ENCODE results near the gene YY1. TPM values are rescaled to one million over a fixed set of nuclear protein-coding genes. Genes with fewer than 3 reads are reported as not detected.

The YY1 gene
- total RNA-seq, 1 donor from 2014 or later: 79.8 TPM

DNA sequence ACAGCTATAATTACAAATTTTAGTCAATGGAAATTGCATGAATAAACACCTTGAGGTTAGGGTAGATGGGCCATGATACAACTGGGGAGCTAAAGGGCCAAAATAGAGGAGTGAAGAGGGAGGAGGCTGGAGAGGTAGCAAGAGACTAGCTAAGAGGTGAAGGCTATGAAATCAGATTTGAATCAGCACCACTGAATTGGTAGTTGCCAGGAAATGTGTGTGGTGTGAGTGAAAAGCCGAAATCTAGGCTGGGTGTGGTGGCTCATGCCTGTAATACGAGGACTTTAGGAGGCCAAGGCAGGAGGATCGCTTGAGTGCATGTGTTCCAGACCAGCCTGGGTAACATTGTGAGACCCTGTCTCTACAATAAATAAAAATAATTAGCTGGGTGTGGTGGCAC is 22.7 kb downstream of the YY1 start:
- H3K9me3 Mint-ChIP-seq: no peaks in the 10 kb centered on the region
- no peak overlapping the region for H3K4me3 Mint-ChIP-seq
- H3K27ac Mint-ChIP-seq: no peak overlapping the region
- peaks cover 23% of the 10 kb centered on the region for H3K36me3 Mint-ChIP-seq
- H3K4me1 Mint-ChIP-seq (ENCODE audit: unreplicated experiment): peaks cover 10% of the 10 kb centered on the region
- no peaks in the 10 kb centered on the region for H3K27me3 Mint-ChIP-seq
- DNase-seq (ENCODE audit: extremely low spot score, unreplicated experiment): no peak
- TF ChIP-seq, protein P1, sequence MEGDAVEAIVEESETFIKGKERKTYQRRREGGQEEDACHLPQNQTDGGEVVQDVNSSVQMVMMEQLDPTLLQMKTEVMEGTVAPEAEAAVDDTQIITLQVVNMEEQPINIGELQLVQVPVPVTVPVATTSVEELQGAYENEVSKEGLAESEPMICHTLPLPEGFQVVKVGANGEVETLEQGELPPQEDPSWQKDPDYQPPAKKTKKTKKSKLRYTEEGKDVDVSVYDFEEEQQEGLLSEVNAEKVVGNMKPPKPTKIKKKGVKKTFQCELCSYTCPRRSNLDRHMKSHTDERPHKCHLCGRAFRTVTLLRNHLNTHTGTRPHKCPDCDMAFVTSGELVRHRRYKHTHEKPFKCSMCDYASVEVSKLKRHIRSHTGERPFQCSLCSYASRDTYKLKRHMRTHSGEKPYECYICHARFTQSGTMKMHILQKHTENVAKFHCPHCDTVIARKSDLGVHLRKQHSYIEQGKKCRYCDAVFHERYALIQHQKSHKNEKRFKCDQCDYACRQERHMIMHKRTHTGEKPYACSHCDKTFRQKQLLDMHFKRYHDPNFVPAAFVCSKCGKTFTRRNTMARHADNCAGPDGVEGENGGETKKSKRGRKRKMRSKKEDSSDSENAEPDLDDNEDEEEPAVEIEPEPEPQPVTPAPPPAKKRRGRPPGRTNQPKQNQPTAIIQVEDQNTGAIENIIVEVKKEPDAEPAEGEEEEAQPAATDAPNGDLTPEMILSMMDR (conservative IDR thresholded peaks at IDR 0.05): no peak

DNA sequence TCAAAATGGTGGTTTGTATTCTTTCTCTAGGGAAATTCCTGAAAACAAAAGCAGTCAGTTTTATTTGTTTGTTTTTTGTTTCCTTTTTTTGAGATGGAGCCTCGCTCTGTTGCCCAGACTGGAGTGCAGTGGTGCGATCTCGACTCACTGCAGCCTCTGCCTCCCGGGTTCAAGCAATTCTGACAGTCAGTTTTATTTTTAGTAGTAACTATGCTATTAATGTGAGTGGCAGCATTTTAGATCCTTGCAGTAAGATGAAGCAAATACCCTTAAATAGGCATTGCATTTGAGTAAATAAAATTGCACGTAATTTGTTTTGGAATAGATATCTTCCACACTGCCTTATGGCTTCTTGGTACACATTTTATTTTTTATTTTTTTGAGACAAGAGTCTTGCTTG is 23.6 kb downstream of the YY1 start:
- TF ChIP-seq, protein P1 (conservative IDR thresholded peaks at IDR 0.05): no peak
- no peak for DNase-seq (ENCODE audit: extremely low spot score, unreplicated experiment)
- Mint-ChIP-seq H3K9me3 (no peaks in the 10 kb centered on the region), H3K36me3 (peaks cover 23% of the 10 kb centered on the region), H3K27me3 (no peaks in the 10 kb centered on the region), H3K4me1 (ENCODE audit: unreplicated experiment) (peaks cover 10% of the 10 kb centered on the region), H3K4me3 (no peak overlapping the region), H3K27ac (no peak overlapping the region)

DNA sequence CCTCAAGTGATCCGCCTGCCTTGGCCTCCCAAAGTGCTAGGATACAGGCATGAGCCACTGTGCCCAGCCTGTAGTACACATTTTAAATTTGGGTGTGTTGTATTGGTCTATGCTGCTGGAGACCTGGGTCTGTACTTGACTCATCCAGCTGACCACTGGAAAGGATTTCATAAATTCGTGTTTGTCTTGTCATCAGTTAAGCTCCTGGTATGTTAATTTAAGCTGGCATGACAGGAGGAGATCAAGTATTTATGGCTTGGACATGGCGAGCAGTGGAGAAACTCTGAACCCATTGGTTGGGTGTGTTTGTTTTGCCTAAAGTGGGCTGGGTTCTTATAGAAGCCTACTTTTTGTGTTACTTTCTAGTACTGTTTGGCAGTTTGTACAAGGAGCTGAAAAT is 24.2 kb downstream of the YY1 start:
- no peak overlapping the region for H3K4me3 Mint-ChIP-seq
- H3K36me3 Mint-ChIP-seq: peaks cover 23% of the 10 kb centered on the region
- H3K27me3 Mint-ChIP-seq: no peaks in the 10 kb centered on the region
- H3K9me3 Mint-ChIP-seq: no peaks in the 10 kb centered on the region
- TF ChIP-seq, protein P1 (conservative IDR thresholded peaks at IDR 0.05): no peak
- DNase-seq (ENCODE audit: extremely low spot score, unreplicated experiment): no peak
- H3K27ac Mint-ChIP-seq: no peak overlapping the region
- peaks cover 10% of the 10 kb centered on the region for H3K4me1 Mint-ChIP-seq (ENCODE audit: unreplicated experiment)

DNA sequence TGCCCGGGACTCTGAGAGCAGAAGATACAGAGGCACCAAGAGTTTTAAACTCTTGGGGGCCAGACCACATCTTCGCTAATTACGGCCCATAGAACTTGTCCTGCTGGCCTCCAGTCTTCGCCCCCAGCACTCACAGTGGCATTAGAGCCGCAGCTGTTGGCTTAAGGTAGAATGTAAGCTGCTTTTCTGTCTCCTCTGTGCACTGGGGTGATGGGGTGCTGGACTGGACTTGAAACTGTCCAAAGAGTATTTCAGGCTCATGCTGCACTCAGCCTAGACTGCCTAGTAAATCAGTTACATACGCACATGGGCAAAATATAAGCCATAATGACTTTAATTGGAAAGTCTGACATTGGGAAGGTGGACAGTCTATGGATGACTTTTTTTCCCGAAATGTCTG is 29.0 kb downstream of the YY1 start:
- Mint-ChIP-seq H3K36me3 (peaks cover 20% of the 10 kb centered on the region), H3K4me3 (no peak overlapping the region), H3K4me1 (ENCODE audit: unreplicated experiment) (no peaks in the 10 kb centered on the region), H3K27me3 (no peaks in the 10 kb centered on the region), H3K27ac (no peak overlapping the region), H3K9me3 (no peaks in the 10 kb centered on the region)
- TF ChIP-seq, protein P1 (conservative IDR thresholded peaks at IDR 0.05): no peak
- no peak for DNase-seq (ENCODE audit: extremely low spot score, unreplicated experiment)

DNA sequence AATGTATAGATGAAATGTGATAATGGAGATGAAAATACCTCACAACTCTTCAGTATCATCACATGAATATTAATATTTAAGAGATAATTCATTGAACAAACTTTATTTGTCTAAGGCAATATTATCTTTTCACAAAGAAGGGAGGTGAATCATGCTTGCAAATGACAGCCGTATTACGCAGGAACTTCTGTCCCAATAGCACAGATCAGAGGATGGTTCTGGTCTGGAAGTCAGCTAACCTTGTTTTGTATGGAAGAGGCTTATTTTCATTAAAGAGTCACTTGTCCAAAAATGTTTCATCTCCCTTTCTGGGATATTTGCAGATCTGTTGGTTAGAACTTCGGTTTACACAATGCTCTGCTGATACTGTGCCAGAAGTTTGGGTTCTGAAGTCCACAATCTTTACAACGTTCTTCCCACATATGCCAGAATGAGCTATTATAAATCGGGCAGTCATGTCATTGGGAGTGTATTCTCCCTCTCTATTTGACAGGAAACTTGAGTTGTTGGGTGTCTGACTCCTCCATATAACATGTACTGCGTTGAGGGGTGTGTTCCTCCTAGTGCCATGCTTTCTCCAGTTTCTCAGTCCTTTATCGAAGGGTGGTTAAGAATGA is 29.8 kb downstream of the YY1 start:
- Mint-ChIP-seq H3K27ac (no peak overlapping the region), H3K36me3 (peaks cover 20% of the 10 kb centered on the region)
- TF ChIP-seq, protein P1 (conservative IDR thresholded peaks at IDR 0.05): no peak

More for the DNA sequence above, 29.8 kb downstream of the YY1 start:
- Mint-ChIP-seq H3K4me3 (no peak overlapping the region), H3K27me3 (no peaks in the 10 kb centered on the region), H3K4me1 (ENCODE audit: unreplicated experiment) (no peaks in the 10 kb centered on the region), H3K9me3 (no peaks in the 10 kb centered on the region)
- DNase-seq (ENCODE audit: extremely low spot score, unreplicated experiment): no peak

All from type B pancreatic cell (in vitro differentiated cells).